Smooth muscle cell (in vitro differentiated cells): ENCODE results near the gene IFT57. TPM values are rescaled to one million over a fixed set of nuclear protein-coding genes. Genes with fewer than 3 reads are reported as not detected.

Source experiments
- DNase-seq: peaks from one replicate; lab custom pipeline; 2025; ENCODE audit not compliant: unreplicated experiment; lab: John Stamatoyannopoulos, UW
- H2AFZ ChIP-seq: fragments of 200-600 bp; sonication (generic); 2 replicates; pipeline ENCODE4 v1.6.0; 2016; ENCODE audit warnings: antibody characterized with exemption, low read depth, mild to moderate bottlenecking
- H3F3A ChIP-seq: fragments of 200-600 bp; sonication (generic); 2 replicates; pipeline ENCODE4 v1.6.0; 2017; ENCODE audit warnings: antibody characterized with exemption, low read depth
- H3K27ac ChIP-seq: fragments of 200-600 bp; sonication (generic); 2 replicates; pipeline ENCODE4 v1.5.1; 2016; ENCODE audit warnings: low read depth, mild to moderate bottlenecking
- H3K27me3 ChIP-seq: fragments of 200-600 bp; sonication (generic); 2 replicates; pipeline ENCODE4 v1.6.1; 2016; ENCODE audit warnings: low read depth, mild to moderate bottlenecking
- H3K36me3 ChIP-seq: fragments of 200-600 bp; sonication (generic); 2 replicates; pipeline ENCODE4 v1.5.1; 2016; ENCODE audit warnings: low read depth
- H3K4me1 ChIP-seq: fragments of 200-600 bp; sonication (generic); 2 replicates; pipeline ENCODE4 v1.5.1; 2016; ENCODE audit warnings: low read depth
- H3K4me2 ChIP-seq: fragments of 200-600 bp; sonication (generic); 2 replicates; pipeline ENCODE4 v1.6.0; 2016; ENCODE audit warnings: mild to moderate bottlenecking
- H3K4me3 ChIP-seq: fragments of 200-600 bp; sonication (generic); 2 replicates; pipeline ENCODE4 v1.5.1; 2016; ENCODE audit warnings: mild to moderate bottlenecking
- H3K79me2 ChIP-seq: fragments of 200-600 bp; sonication (generic); 2 replicates; pipeline ENCODE4 v1.6.0; 2016; ENCODE audit warnings: low read depth, mild to moderate bottlenecking
- H3K9ac ChIP-seq: fragments of 200-600 bp; sonication (generic); 2 replicates; pipeline ENCODE4 v1.6.0; 2016; ENCODE audit warnings: low read depth
- H3K9me3 ChIP-seq: fragments of 200-600 bp; sonication (generic); replicated peaks from 2 replicates; pipeline ENCODE4 v1.5.1; 2016; ENCODE audit warnings: low read depth
- H4K20me1 ChIP-seq: fragments of 200-600 bp; sonication (generic); 2 replicates; pipeline ENCODE4 v1.6.0; 2016; ENCODE audit warnings: low read depth
- CTCF ChIP-seq: fragments of 200-600 bp; sonication (generic); IDR thresholded peaks from 2 replicates; pipeline ENCODE4 v1.5.1; 2017; ENCODE audit warnings: borderline replicate concordance, mild to moderate bottlenecking, antibody characterized with exemption; ENCODE audit not compliant: insufficient read depth, poor library complexity, severe bottlenecking
- WGBS: methylation state at CpG from one replicate; pipeline ENCODE4 v1.1.7; 2016; ENCODE audit warnings: low lambda C conversion rate; 5-methylcytosine and 5-hydroxymethylcytosine counted together
- polyA plus RNA-seq: library from polyadenylated mRNA; unstranded; fragments of >200 nt; fragmentation: Nextera tagmentation; extraction: Ambion mirVana; gene quantifications from 2 replicates; pipeline ENCODE4 v1.2.1, GENCODE V29; 2016
- total RNA-seq: library from RNA; depleted of rRNA; stranded (reverse); fragments of >200 nt; gene quantifications from 2 replicates; pipeline ENCODE4 v1.2.3, GENCODE V29; 2014

The IFT57 gene
- total and polyA plus RNA-seq, 2 experiments from 2014 or later, result 24.5 to 42.0 TPM

DNA sequence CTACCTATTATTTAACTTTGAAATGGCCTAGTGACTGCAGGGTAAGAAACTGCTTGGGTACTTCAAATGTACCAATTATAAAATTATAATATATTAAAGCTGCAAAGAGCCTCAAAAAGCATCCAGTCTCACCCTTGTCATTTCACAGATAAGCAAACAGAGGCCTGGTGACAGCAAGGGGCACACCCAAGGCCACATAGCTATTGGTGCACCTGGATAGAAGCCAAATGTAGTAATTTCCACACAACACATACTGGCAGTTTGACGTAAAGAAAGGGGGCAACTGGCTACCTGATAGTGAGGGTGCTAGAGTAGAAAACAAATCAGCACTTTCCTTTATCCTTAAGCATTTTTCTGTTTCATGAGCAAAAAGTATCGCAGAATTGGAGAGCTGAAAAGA, 51.1 kb downstream of the IFT57 start:
- 93% methylated on average over 2 of the region's 2 CpGs for WGBS
- no peak overlapping the region for H3K4me2 ChIP-seq
- DNase-seq, result no peak
- no peaks in the 10 kb centered on the region for H3K9me3 ChIP-seq
- H3K4me3 ChIP-seq, result no peak overlapping the region
- H3F3A ChIP-seq, result no peaks in the 10 kb centered on the region
- peaks cover 7% of the 10 kb centered on the region for H3K36me3 ChIP-seq
- no peaks in the 10 kb centered on the region for H3K79me2 ChIP-seq
- TF ChIP-seq CTCF, result no peak
- H3K27me3 ChIP-seq, result no peaks in the 10 kb centered on the region
- no peak overlapping the region for H2AFZ ChIP-seq
- peaks cover 3% of the 10 kb centered on the region for H3K4me1 ChIP-seq
- no peaks in the 10 kb centered on the region for H4K20me1 ChIP-seq
- no peak overlapping the region for H3K27ac ChIP-seq
- H3K9ac ChIP-seq, result no peak overlapping the region

DNA sequence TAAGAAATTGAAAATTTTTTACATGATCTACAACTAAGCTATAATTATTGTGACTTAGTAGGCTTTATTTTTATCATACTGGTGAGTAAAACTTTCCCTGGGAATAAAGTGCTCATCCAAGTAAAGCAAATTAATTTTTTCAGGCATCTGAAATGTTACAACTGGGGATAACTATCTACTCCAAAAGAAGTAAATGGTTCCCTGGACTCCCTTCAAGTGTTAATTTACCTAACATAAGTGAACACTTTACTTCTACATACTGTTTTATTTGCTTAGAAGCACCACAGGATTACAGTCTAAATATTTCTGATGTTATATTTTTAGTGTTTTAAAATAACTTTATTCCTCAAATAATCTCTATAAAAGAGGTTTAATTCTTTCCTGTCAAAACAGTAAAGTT, 57.8 kb downstream of the IFT57 start:
- Histone ChIP-seq H3K9me3 (no peaks in the 10 kb centered on the region), H2AFZ (no peak overlapping the region), H3K27ac (no peak overlapping the region), H3K36me3 (peaks cover 7% of the 10 kb centered on the region), H4K20me1 (no peaks in the 10 kb centered on the region), H3K4me1 (no peaks in the 10 kb centered on the region), H3K9ac (no peak overlapping the region), H3K79me2 (no peaks in the 10 kb centered on the region), H3K4me2 (no peak overlapping the region), H3F3A (no peaks in the 10 kb centered on the region), H3K4me3 (no peak overlapping the region), H3K27me3 (no peaks in the 10 kb centered on the region)
- DNase-seq, result no peak
- TF ChIP-seq CTCF, result no peak

DNA sequence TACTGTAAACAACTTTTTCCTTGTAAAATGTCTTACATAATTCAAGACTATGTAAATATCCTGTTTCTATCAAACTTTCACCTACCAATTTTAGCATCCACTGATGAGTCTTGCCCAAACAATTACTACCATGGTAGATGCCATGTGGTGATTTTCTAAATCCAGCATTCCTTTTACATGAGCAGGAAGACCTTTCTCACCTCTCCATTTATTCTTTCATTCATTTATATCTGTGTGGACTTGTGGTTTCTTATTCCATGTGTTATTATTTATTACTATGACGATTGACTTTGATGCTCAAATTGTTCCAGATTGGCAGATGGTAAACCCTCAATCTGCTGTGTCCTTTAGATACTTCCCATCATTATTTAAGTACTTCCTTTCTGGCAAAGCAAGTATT, 62.4 kb downstream of the IFT57 start:
- no peaks in the 10 kb centered on the region for H3K9me3 ChIP-seq
- H3K27ac ChIP-seq, result no peak overlapping the region
- H2AFZ ChIP-seq, result no peak overlapping the region
- no peak overlapping the region for H3K4me3 ChIP-seq
- no peaks in the 10 kb centered on the region for H3F3A ChIP-seq
- TF ChIP-seq CTCF, result no peak
- WGBS, result 97% methylated on average over 1 of the region's 1 CpG
- no peak overlapping the region for H3K9ac ChIP-seq
- no peaks in the 10 kb centered on the region for H3K27me3 ChIP-seq
- no peak for DNase-seq
- H3K79me2 ChIP-seq, result no peaks in the 10 kb centered on the region
- H4K20me1 ChIP-seq, result no peaks in the 10 kb centered on the region
- no peak overlapping the region for H3K4me2 ChIP-seq
- no peaks in the 10 kb centered on the region for H3K36me3 ChIP-seq
- no peaks in the 10 kb centered on the region for H3K4me1 ChIP-seq

DNA sequence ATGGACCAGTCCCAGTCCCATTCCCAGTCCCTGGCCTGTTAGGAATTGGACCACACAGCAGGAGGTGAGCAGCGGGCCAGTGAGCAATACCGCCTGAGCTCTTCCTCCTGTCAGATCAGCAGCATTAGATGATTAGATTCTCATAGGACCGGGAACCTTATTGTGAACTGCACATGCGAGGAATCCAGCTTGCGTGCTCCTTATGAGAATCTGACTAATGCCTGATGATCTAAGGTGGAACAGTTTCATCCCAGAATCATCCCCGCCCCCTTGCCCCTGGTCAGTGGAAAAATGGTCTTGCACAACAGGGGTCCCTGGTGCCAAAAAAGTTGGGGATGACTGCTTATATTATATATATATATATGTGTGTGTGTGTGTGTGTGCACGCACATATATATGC, 63.1 kb downstream of the IFT57 start:
- no peak for DNase-seq
- Histone ChIP-seq H3K27me3 (no peaks in the 10 kb centered on the region), H3K4me3 (no peak overlapping the region), H3K4me1 (no peaks in the 10 kb centered on the region), H3K27ac (no peak overlapping the region), H2AFZ (no peak overlapping the region), H3F3A (no peaks in the 10 kb centered on the region), H3K4me2 (no peak overlapping the region), H3K9me3 (no peaks in the 10 kb centered on the region), H3K9ac (no peak overlapping the region), H4K20me1 (no peaks in the 10 kb centered on the region), H3K79me2 (no peaks in the 10 kb centered on the region), H3K36me3 (no peaks in the 10 kb centered on the region)
- no peak for TF ChIP-seq CTCF
- WGBS, result 94% methylated on average over 7 of the region's 7 CpGs
